Adrenal gland (tissue), 12 donors: ENCODE measurements around the gene ZNF345. TPM values are rescaled to one million over a fixed set of nuclear protein-coding genes. Genes with fewer than 3 reads are reported as not detected.

Experiments
- DNase-seq, 7 donors: peaks; one replicate each; pipeline ENCODE4 v3.0.0-alpha.2; 2019 to 2020
- H3K27ac ChIP-seq, 5 donors: fragments of 200-600 bp; sonication (generic) in 4 of 5; 1 replicate in 3 of 5; 2 replicates in 2 of 5; pipeline versions ENCODE4 v1.5.1 to v1.8.0; 2016 to 2020; ENCODE audit warnings: mild to moderate bottlenecking in 1 of 5
- H3K27me3 ChIP-seq: fragments of 200-600 bp; 2 replicates; pipeline ENCODE4 v1.8.0; 2021
- H3K36me3 ChIP-seq, 2 donors: fragments of 200-600 bp; replicated peaks in 1 of 2; 1 replicate in 1 of 2; 2 replicates in 1 of 2; pipeline versions ENCODE4 v1.5.1 to v1.8.0; 2018 to 2022
- H3K4me1 ChIP-seq, 2 donors: fragments of 200-600 bp; replicated peaks in 1 of 2; 1 replicate in 1 of 2; 2 replicates in 1 of 2; pipeline versions ENCODE4 v1.5.1 to v1.8.0; 2018 to 2021
- H3K4me3 ChIP-seq, 4 donors: fragments of 200-600 bp; sonication (generic) in 3 of 4; one replicate each; pipeline ENCODE4 v1.5.1; 2016 to 2018
- H3K9me3 ChIP-seq, 3 donors: fragments of 200-600 bp; sonication (generic) in 1 of 3; replicated peaks in 1 of 3; 1 replicate in 2 of 3; 2 replicates in 1 of 3; pipeline versions ENCODE4 v1.5.1 to v1.8.0; 2016 to 2021
- CTCF ChIP-seq, 6 experiments: fragments of 450-650 bp in 4 of 6; fragments of 200-600 bp in 2 of 6; sonication (generic) in 1 of 6; IDR thresholded peaks; 1 replicate in 5 of 6; 2 replicates in 1 of 6; pipeline versions ENCODE4 v1.5.1 to v1.8.0; 2016 to 2021; ENCODE audit warnings: antibody characterized with exemption in 6 of 6, mild to moderate bottlenecking in 2 of 6, moderate library complexity in 1 of 6
- POLR2A ChIP-seq, 2 donors: fragments of 450-650 bp; IDR thresholded peaks; one replicate each; pipeline ENCODE4 v1.6.1; 2017; ENCODE audit warnings: antibody characterized with exemption in 2 of 2, mild to moderate bottlenecking in 2 of 2, moderate library complexity in 1 of 2
- WGBS, 4 donors: extraction: QIAGEN DNeasy Blood & Tissue Kit in 2 of 4; methylation state at CpG; one replicate each; pipeline versions ENCODE4 v1.1.5 to v1.1.7; 2013 to 2017; 5-methylcytosine and 5-hydroxymethylcytosine counted together
- intact Hi-C, 2 donors: fragments of 100-400 bp; cut with DNase I; formaldehyde crosslinking; loops; one replicate each; pipeline versions ENCODE4 v1.14.1 to v1.15.0; 2022 to 2023
- polyA plus RNA-seq, 3 donors: library from polyadenylated mRNA; stranded (reverse); fragments of 200-250 nt in 2 of 3; fragments of 350-450 nt in 1 of 3; fragmentation: Illumina TruSeq in 1 of 3; extraction: RNeasy Lipid Tissue Mini Kit (QIAGEN cat#74804) in 1 of 3; gene quantifications; one replicate each; pipeline ENCODE4 v1.2.3, GENCODE V29; 2013 to 2014
- total RNA-seq, 9 donors: library from RNA; depleted of rRNA in 4 of 9; stranded (reverse); fragments of >200 nt in 4 of 9; fragments of 120-200 nt in 1 of 9; fragmentation: NEBNext Ultra II Directional in 1 of 9; extraction: Animal tissue kit (Norgen Biotek cat#: 25700) in 1 of 9; gene quantifications; one replicate each; pipeline versions ENCODE4 v1.1.0 to v1.2.4, GENCODE V29; 2013 to 2023
- donor health status: healthy with polysubstance abuse.
- donor health status: Bipolar disorder and iron deficiency.
- donor health status: DM: yes; HTN: yes; CAD: no.
- donor health status: DM: no; HTN: no; CAD: no.
- donor health status: DM: no; HTN: no; CAD: no.
- donor health status: DM: yes; HTN: yes; CAD: no.

The ZNF345 gene
- total and polyA plus RNA-seq, 12 donors, result 1.1 to 7.4 (median 3.9) TPM

- intact Hi-C loops, result no loop called here
- Histone ChIP-seq H3K27me3 (no peaks in the 10 kb centered on the region), H3K9me3 (peaks cover 0 to 9% (median 4%) of the 10 kb centered on the region in 3 donors), H3K4me3 (peak overlapping the region; percentile 66 to 78 (median 75)), H3K4me1 (peaks cover 0 to 15% of the 10 kb centered on the region in 2 donors), H3K27ac (peak overlapping the region in 4 of 5 donors; percentile 78 to 96 (median 86)), H3K36me3 (no peaks in the 10 kb centered on the region)
- no peak for TF ChIP-seq CTCF (IDR thresholded peaks at IDR 0.05)
- TF ChIP-seq POLR2A (IDR thresholded peaks at IDR 0.05), result no peak
- DNase-seq, result no peak
- 4 to 20% (median 9%) methylated on average over 2 to 12 of the region's 12 CpGs for WGBS, 4 donors
Observed at GRCh38 chr19:36838784-36839324, 11.8 kb upstream of the ZNF345 start.

DNA sequence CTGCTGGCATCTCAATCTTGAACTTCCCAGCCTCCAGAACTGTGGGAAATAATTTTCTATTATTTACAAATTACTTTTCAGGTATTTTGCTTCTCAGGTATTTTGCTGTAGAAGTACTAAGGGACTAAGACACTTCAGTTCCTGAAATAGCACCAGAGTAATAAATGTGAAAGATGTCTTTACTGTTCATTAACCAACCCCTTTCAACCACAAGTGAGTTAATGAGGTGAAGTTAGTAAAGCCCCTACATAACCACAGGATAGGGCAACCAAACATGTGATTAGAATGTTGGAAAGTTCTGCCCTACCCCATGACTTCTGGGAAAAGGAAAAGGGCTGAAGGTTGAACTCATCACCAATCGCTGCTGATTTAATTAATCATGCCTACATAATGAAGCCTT, 2.7 kb upstream of the ZNF345 start:
- no peak for DNase-seq
- intact Hi-C loops, result no loop called here
- H3K27ac ChIP-seq, result no peak overlapping the region
- TF ChIP-seq POLR2A (IDR thresholded peaks at IDR 0.05) (no peak), CTCF (IDR thresholded peaks at IDR 0.05) (no peak)
- H3K36me3 ChIP-seq, result no peaks in the 10 kb centered on the region
- peaks cover 5 to 18% of the 10 kb centered on the region in 2 donors for H3K4me1 ChIP-seq
- WGBS, 4 donors, result 69 to 94% (median 78%) methylated on average over 1 of the region's 1 CpG
- no peaks in the 10 kb centered on the region for H3K9me3 ChIP-seq
- H3K27me3 ChIP-seq, result no peaks in the 10 kb centered on the region
- H3K4me3 ChIP-seq, result no peak overlapping the region

GRCh38 chr19:36849701-36850558, 746 bp upstream of the ZNF345 start:
- intact Hi-C loops, result no loop called here
- Histone ChIP-seq H3K9me3 (no peaks in the 10 kb centered on the region), H3K4me1 (peaks cover 5 to 18% of the 10 kb centered on the region in 2 donors), H3K36me3 (peaks cover 0 to 7% of the 10 kb centered on the region in 2 donors), H3K4me3 (peak overlapping the region; percentile 50 to 98 (median 65)), H3K27ac (peak overlapping the region; percentile 53 to 88 (median 68)), H3K27me3 (no peaks in the 10 kb centered on the region)
- TF ChIP-seq POLR2A (IDR thresholded peaks at IDR 0.05) (peak; percentile 31 to 64), CTCF (IDR thresholded peaks at IDR 0.05) (no peak)
- whole genome bisulfite sequencing, 4 donors, result 0 to 1% (median 0%) methylated on average over 27 to 36 of the region's 36 CpGs
- DNase-seq, result peak; percentile 88 to 95 (median 92)

DNA sequence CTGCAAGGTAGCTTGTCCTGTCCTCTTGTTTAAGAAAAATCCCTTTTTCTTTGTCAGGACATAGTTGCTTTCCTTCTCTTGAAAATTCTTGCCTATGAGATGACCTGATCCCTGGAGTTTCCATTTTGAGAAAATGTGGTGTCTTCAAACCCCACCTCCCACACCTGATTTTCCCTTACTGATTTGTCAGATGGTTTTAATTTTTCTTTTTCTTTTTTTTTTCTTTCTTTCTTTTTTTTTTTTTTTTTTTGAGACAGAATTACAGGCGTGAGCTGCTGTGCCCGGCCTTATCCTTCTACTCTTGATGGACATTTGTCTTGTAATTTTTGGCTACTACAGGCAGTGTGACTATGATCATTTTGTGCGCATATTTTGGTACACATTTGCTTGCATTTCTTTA, 1.2 kb downstream of the ZNF345 start:
- Histone ChIP-seq H3K9me3 (no peaks in the 10 kb centered on the region), H3K36me3 (peaks cover 0 to 7% of the 10 kb centered on the region in 2 donors), H3K27ac (no peak overlapping the region), H3K27me3 (no peaks in the 10 kb centered on the region), H3K4me1 (peaks cover 5 to 18% of the 10 kb centered on the region in 2 donors), H3K4me3 (no peak overlapping the region)
- DNase-seq, result no peak
- WGBS, 4 donors, result 96 to 100% (median 98%) methylated on average over 3 of the region's 3 CpGs
- TF ChIP-seq POLR2A (IDR thresholded peaks at IDR 0.05), result no peak
- TF ChIP-seq CTCF (IDR thresholded peaks at IDR 0.05), result no peak
- intact Hi-C loops, result no loop called here
